H1 (cell line): ENCODE results near the gene SPCS1. TPM values are rescaled to one million over a fixed set of nuclear protein-coding genes. Genes with fewer than 3 reads are reported as not detected.

Experiments
- BRCA1 ChIP-seq: IDR thresholded peaks from 2 replicates; pipeline ENCODE4 v1.6.1; 2012; ENCODE audit warnings: low read depth, low read length, improper control_type of control experiment
- CBX8 ChIP-seq: fragments of 300-800, 300-1000 bp; sonication (generic); IDR thresholded peaks from 2 replicates; pipeline ENCODE4 v1.7.1; 2016; ENCODE audit warnings: low read depth, low read length, borderline replicate concordance
- CEBPB ChIP-seq: IDR thresholded peaks from 2 replicates; pipeline ENCODE4 v1.6.1; 2012; ENCODE audit warnings: low read depth, low read length
- JUN ChIP-seq: IDR thresholded peaks from 2 replicates; pipeline ENCODE4 v1.6.1; 2011; ENCODE audit warnings: low read depth, mild to moderate bottlenecking, improper control_type of control experiment, low read length
- JUND ChIP-seq: IDR thresholded peaks from 2 replicates; pipeline ENCODE4 v1.6.1; 2011; ENCODE audit warnings: mild to moderate bottlenecking, improper control_type of control experiment, low read length
- KDM5A ChIP-seq: fragments of 200-600 bp; IDR thresholded peaks from 2 replicates; pipeline ENCODE4 v1.7.1; 2012; ENCODE audit warnings: mild to moderate bottlenecking, low read length, inconsistent platforms, mixed read lengths
- NANOG ChIP-seq: IDR thresholded peaks from 2 replicates; pipeline ENCODE4 v1.6.1; 2011; ENCODE audit warnings: low read length, low read depth, mild to moderate bottlenecking, inconsistent platforms; ENCODE audit not compliant: insufficient read depth, poor library complexity, severe bottlenecking
- POLR2A ChIP-seq, 2 experiments: IDR thresholded peaks; 1 replicate in 1 of 2; 2 replicates in 1 of 2; pipeline ENCODE4 v1.6.1; 2011; ENCODE audit warnings: low read depth in 2 of 2, low read length in 2 of 2, mild to moderate bottlenecking in 2 of 2; ENCODE audit errors: control extremely low read depth in 1 of 2
- RAD21 ChIP-seq, 2 experiments: IDR thresholded peaks in 1 of 2; conservative IDR thresholded peaks in 1 of 2; 2 replicates each; pipeline ENCODE4 v1.6.1; 2011; ENCODE audit warnings: low read depth in 2 of 2, low read length in 2 of 2, improper control_type of control experiment in 1 of 2, inconsistent platforms in 1 of 2, mild to moderate bottlenecking in 1 of 2, moderate library complexity in 1 of 2
- RFX5 ChIP-seq: IDR thresholded peaks from 2 replicates; pipeline ENCODE4 v1.6.1; 2011; ENCODE audit warnings: low read depth, low read length, improper control_type of control experiment, borderline replicate concordance
- SAP30 ChIP-seq: fragments of 300-600 bp; sonication (generic); IDR thresholded peaks from 2 replicates; pipeline ENCODE4 v1.7.1; 2012; ENCODE audit warnings: low read length, moderate library complexity, mild to moderate bottlenecking, inconsistent platforms; ENCODE audit not compliant: insufficient read depth, insufficient replicate concordance
- SIRT6 ChIP-seq: IDR thresholded peaks from one replicate; pipeline ENCODE4 v1.7.1; 2012; ENCODE audit warnings: low read length, inconsistent platforms
- SIX5 ChIP-seq: IDR thresholded peaks from 2 replicates; pipeline ENCODE4 v1.6.1; 2011; ENCODE audit warnings: mild to moderate bottlenecking, low read depth, low read length
- USF2 ChIP-seq: IDR thresholded peaks from 2 replicates; pipeline ENCODE4 v1.6.1; 2011; ENCODE audit warnings: low read length, improper control_type of control experiment
- ZNF274 ChIP-seq: IDR thresholded peaks from 2 replicates; pipeline ENCODE4 v1.7.0; 2012; ENCODE audit warnings: low read length, borderline replicate concordance; ENCODE audit errors: extremely low read depth
- polyA plus RNA-seq, 7 experiments: library from polyadenylated mRNA; depleted of rRNA in 3 of 7; stranded (reverse) in 5 of 7; unstranded in 2 of 7; fragments of >200 nt in 5 of 7; fragments of 200-250 nt in 2 of 7; gene quantifications; 1 replicate in 5 of 7; 2 replicates in 1 of 7; 4 replicates in 1 of 7; pipeline versions ENCODE4 v1.2.1 to v1.2.3, GENCODE V29; 2011 to 2013; ENCODE audit warnings: missing spikeins in 2 of 7, mixed read lengths in 2 of 7
- total RNA-seq: library from RNA; stranded (reverse); fragmentation: NEBNext Ultra II Directional; extraction: Animal tissue kit (Norgen Biotek cat#: 25700); gene quantifications from 2 replicates; pipeline ENCODE4 v1.2.1, GENCODE V29; 2021

Gene SPCS1
- total and polyA plus RNA-seq, 2 of the 8 experiments (the other 6 are each of a cell fraction or from before 2014, with no cell fraction given): 104 to 191 TPM

- TF ChIP-seq USF2: no peak
- TF ChIP-seq CBX8: no peak
- peak; percentile 71 for TF ChIP-seq KDM5A
- TF ChIP-seq JUND: no peak
- TF ChIP-seq JUN: no peak
- no peak for TF ChIP-seq SIX5
- no peak for TF ChIP-seq NANOG
- no peak for TF ChIP-seq CEBPB
- no peak for TF ChIP-seq SIRT6
- TF ChIP-seq ZNF274: no peak
- TF ChIP-seq SAP30: no peak
- no peak for TF ChIP-seq BRCA1
- peak in 1 of 2 experiments; percentile 83; a peak in 2 of 3 replicates for TF ChIP-seq POLR2A (IDR thresholded peaks at IDR 0.05; ENCODE audit: control extremely low read depth in 1 of 2, low read depth in 2 of 2, low read length in 2 of 2)
- TF ChIP-seq RAD21 (IDR thresholded peaks at IDR 0.05 in 1 of 2, conservative IDR thresholded peaks at IDR 0.05 in 1 of 2; ENCODE audit: low read depth in 2 of 2, low read length in 2 of 2): no peak
- TF ChIP-seq RFX5: no peak
Observed at GRCh38 chr3:52705688-52706686, at the start of gene SPCS1, which contains the start of gene GLT8D1 (continued).
